ENCODE results near the gene IL4I1. TPM values are rescaled to one million over a fixed set of nuclear protein-coding genes. Genes with fewer than 3 reads are reported as not detected.

Gene IL4I1
- total RNA-seq, 2 donors from 2014 or later: 0.14 to 2.5 TPM

GRCh38 chr19:49874503-49875157, 22.1 kb downstream of the IL4I1 start:
- peaks cover 12% of the 10 kb centered on the region for H3K4me1 ChIP-seq (replicated peaks)
- no peaks in the 10 kb centered on the region for H3K9me3 ChIP-seq
- no peak for TF ChIP-seq CTCF (IDR thresholded peaks at IDR 0.05)
- TF ChIP-seq POLR2A (IDR thresholded peaks at IDR 0.05): no peak
- H3K4me3 ChIP-seq: peak overlapping the region in 1 of 2 donors; percentile 98
- H3K27ac ChIP-seq: no peak overlapping the region
- no peaks in the 10 kb centered on the region for H3K27me3 ChIP-seq (replicated peaks; ENCODE audit: insufficient read depth)
- intact Hi-C loops (cut with DNase I): no loop called here
- DNase-seq (ENCODE audit: low spot score): no peak
- WGBS: 93% methylated on average over 11 of the region's 11 CpGs
- no peaks in the 10 kb centered on the region for H3K36me3 ChIP-seq

GRCh38 chr19:49873834-49874233, 22.9 kb downstream of the IL4I1 start:
- Histone ChIP-seq H3K9me3 (no peaks in the 10 kb centered on the region), H3K36me3 (no peaks in the 10 kb centered on the region), H3K27me3 (replicated peaks; ENCODE audit: insufficient read depth) (no peaks in the 10 kb centered on the region), H3K4me1 (replicated peaks) (peaks cover 12% of the 10 kb centered on the region), H3K27ac (no peak overlapping the region), H3K4me3 (no peak overlapping the region)
- 90% methylated on average over 10 of the region's 10 CpGs for WGBS
- no peak for TF ChIP-seq POLR2A (IDR thresholded peaks at IDR 0.05)
- TF ChIP-seq CTCF (IDR thresholded peaks at IDR 0.05): no peak
- no peak for TF ChIP-seq POLR2AphosphoS5 (IDR thresholded peaks at IDR 0.05)
- no peak for DNase-seq (ENCODE audit: low spot score)
- intact Hi-C loops (cut with DNase I): no loop called here

GRCh38 chr19:49873129-49873521, 23.6 kb downstream of the IL4I1 start:
- Histone ChIP-seq H3K9me3 (no peaks in the 10 kb centered on the region), H3K27ac (no peak overlapping the region), H3K36me3 (no peaks in the 10 kb centered on the region), H3K27me3 (replicated peaks; ENCODE audit: insufficient read depth) (no peaks in the 10 kb centered on the region), H3K4me3 (no peak overlapping the region), H3K4me1 (replicated peaks) (peaks cover 5% of the 10 kb centered on the region)
- TF ChIP-seq CTCF (IDR thresholded peaks at IDR 0.05) (no peak), POLR2AphosphoS5 (IDR thresholded peaks at IDR 0.05) (no peak)
- intact Hi-C loops (cut with DNase I): no loop called here
- 91% methylated on average over 25 of the region's 29 CpGs for WGBS
- no peak for DNase-seq (ENCODE audit: low spot score)

GRCh38 chr19:49872245-49873128, 24.2 kb downstream of the IL4I1 start:
- H3K27ac ChIP-seq: no peak overlapping the region
- TF ChIP-seq POLR2AphosphoS5 (IDR thresholded peaks at IDR 0.05) (no peak), CTCF (IDR thresholded peaks at IDR 0.05) (no peak), POLR2A (IDR thresholded peaks at IDR 0.05) (no peak)

More at GRCh38 chr19:49872245-49873128, 24.2 kb downstream of the IL4I1 start:
- no peak overlapping the region for H3K4me3 ChIP-seq
- H3K36me3 ChIP-seq: no peaks in the 10 kb centered on the region
- intact Hi-C loops (cut with DNase I): no loop called here
- no peaks in the 10 kb centered on the region for H3K27me3 ChIP-seq (replicated peaks; ENCODE audit: insufficient read depth)
- no peak for DNase-seq (ENCODE audit: low spot score)
- no peaks in the 10 kb centered on the region for H3K9me3 ChIP-seq
- peaks cover 5% of the 10 kb centered on the region for H3K4me1 ChIP-seq (replicated peaks)
- 88% methylated on average over 27 of the region's 27 CpGs for WGBS

Data from prostate gland (tissue), 2 donors.